Urinary bladder (tissue), 4 donors: ENCODE measurements around the gene SLC35F4. TPM values are rescaled to one million over a fixed set of nuclear protein-coding genes. Genes with fewer than 3 reads are reported as not detected.
"Not testable (repeated sequence)": the region's sequence is repeated elsewhere in the genome, so short reads cannot be mapped to it uniquely, and the experiment has no call there.

Source experiments
- DNase-seq: peaks from one replicate; pipeline ENCODE4 v3.0.0-alpha.2; 2015; ENCODE audit errors: extremely low spot score
- H3K27ac ChIP-seq: one replicate; pipeline ENCODE4 v1.5.1; 2013; ENCODE audit warnings: low read depth, mild to moderate bottlenecking, moderate library complexity
- H3K36me3 ChIP-seq: one replicate; pipeline ENCODE4 v1.6.1; 2013; ENCODE audit warnings: mild to moderate bottlenecking, moderate library complexity; ENCODE audit not compliant: insufficient read depth
- H3K4me1 ChIP-seq: one replicate; pipeline ENCODE4 v1.6.1; 2013; ENCODE audit warnings: mild to moderate bottlenecking, moderate library complexity; ENCODE audit not compliant: insufficient read depth
- H3K4me3 ChIP-seq: one replicate; pipeline ENCODE4 v1.5.1; 2013; ENCODE audit warnings: low read depth, low read length
- WGBS: extraction: QIAGEN DNeasy Blood & Tissue Kit; methylation state at CpG from one replicate; pipeline ENCODE4 v1.1.7; 2013; 5-methylcytosine and 5-hydroxymethylcytosine counted together
- polyA plus RNA-seq: library from polyadenylated mRNA; stranded (reverse); fragments of 200-250 nt; gene quantifications from one replicate; pipeline ENCODE4 v1.2.3, GENCODE V29; 2013
- total RNA-seq: library from RNA; depleted of rRNA; stranded (reverse); fragments of >200 nt; gene quantifications from one replicate; pipeline ENCODE4 v1.2.3, GENCODE V29; 2014
- donor health status: healthy with polysubstance abuse.
- donor health status: healthy.

Gene SLC35F4
- total and polyA plus RNA-seq, 2 donors: 0.11 to 0.90 TPM

DNA sequence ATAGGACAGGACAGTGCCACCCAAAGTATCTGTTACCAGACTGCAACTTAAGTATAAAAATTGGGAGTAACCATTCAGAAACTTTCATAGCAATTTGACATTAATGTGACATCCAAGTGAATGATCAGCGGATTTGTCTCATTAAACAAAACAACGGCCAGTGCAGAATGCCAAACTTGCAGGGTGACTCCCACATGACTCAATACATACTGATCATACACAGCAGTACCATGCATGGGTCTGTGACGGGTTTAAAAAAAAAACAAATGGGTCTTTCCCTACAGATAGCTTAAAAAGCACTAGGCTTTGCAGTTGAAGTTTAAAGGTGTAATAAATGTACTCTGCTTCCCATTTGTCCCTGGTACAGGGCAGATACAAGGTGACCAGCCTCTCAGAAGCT, 116.6 kb downstream of the SLC35F4 start:
- Histone ChIP-seq H3K27ac (peak overlapping the region; percentile 2), H3K4me3 (no peak overlapping the region), H3K4me1 (no peaks in the 10 kb centered on the region), H3K36me3 (no peaks in the 10 kb centered on the region)
- 61% methylated on average over 3 of the region's 3 CpGs for WGBS
- DNase-seq: no peak

DNA sequence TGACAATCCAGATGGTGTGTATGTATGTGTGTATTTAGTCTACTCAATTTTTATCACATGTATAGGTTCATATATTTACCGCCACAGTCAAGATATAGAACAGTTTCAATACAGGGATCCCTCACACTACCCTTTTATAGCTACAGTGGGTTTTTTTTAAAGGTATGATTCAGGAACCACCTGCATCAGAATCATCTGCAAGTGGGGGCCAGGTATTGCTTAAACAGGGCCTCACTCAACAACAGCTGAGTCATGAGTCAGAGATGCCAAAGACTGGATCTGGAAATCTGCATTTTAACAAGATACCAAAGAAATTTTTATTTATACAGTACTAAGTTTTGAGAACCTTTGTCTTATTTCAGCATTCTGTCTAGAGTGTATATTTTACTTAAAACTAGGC, 117.6 kb downstream of the SLC35F4 start:
- Histone ChIP-seq H3K4me3 (no peak overlapping the region), H3K4me1 (no peaks in the 10 kb centered on the region), H3K27ac (no peak overlapping the region), H3K36me3 (no peaks in the 10 kb centered on the region)
- no peak for DNase-seq
- WGBS: 98% methylated on average over 1 of the region's 1 CpG

DNA sequence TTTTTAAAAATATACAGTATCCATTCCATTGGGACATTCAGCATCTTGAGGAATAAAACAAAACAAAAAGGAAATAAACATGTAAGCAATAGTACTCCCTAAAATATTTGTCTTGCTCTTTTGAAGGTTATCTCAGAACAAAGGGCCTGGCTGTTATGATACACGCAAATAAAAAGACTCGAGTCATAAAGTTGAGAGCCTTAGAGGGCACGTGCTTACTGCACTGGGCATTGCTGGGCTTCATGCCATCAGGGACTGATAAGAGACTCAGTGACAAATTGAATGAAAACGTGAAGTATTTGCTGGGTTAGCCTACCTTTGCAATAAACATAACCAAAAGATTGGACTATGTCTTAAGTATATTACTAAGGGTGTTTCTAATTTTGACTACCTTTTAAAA, 118.9 kb downstream of the SLC35F4 start:
- DNase-seq: no peak
- WGBS: 46% methylated on average over 4 of the region's 4 CpGs
- no peaks in the 10 kb centered on the region for H3K4me1 ChIP-seq
- no peak overlapping the region for H3K4me3 ChIP-seq
- H3K36me3 ChIP-seq: no peaks in the 10 kb centered on the region
- no peak overlapping the region for H3K27ac ChIP-seq

DNA sequence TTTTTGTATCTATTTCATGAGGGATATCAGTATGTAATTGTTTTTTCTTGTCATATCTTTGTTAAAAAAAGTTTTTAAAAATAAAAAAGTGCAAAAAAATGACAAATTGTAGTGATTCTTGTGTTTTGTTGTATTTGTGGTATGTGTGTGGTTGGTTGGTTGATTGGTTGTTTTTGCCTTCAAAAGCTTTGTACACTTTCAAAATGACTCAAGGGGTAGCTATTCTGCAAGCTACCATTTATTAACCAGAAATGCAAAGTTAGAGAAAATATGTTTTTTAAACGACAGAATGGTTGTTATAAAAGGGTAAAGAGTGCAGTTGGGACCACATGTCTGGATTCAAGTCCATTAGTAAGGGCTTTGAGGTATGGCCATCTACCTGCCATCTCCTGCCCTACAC, 119.3 kb downstream of the SLC35F4 start:
- 72% methylated on average over 1 of the region's 1 CpG for WGBS
- no peak overlapping the region for H3K4me3 ChIP-seq
- H3K27ac ChIP-seq: no peak overlapping the region
- no peaks in the 10 kb centered on the region for H3K36me3 ChIP-seq
- no peaks in the 10 kb centered on the region for H3K4me1 ChIP-seq
- no peak for DNase-seq

DNA sequence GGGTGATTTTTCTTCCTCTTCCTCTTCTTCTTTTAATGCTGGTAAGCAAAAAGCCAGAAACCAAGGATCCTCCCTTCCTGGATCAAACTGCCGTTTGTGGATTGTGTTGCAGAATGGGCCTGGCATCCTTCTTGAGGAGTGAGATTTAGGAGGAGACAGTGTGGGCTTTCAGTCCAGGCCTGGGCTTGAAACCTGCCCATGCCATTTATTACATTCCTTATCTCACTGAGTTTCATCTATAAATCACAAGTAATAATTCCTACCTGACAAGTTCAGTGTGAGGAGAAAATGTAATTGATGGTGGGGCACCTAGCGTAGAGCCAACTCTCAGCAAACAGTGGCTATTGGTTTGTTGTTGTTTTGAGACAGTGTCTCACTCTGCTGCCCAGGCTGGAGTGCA, 126.4 kb downstream of the SLC35F4 start:
- WGBS: 58% methylated on average over 2 of the region's 2 CpGs
- Histone ChIP-seq H3K4me3 (no peak overlapping the region), H3K27ac (no peak overlapping the region), H3K36me3 (no peaks in the 10 kb centered on the region), H3K4me1 (no peaks in the 10 kb centered on the region)
- DNase-seq: no peak

DNA sequence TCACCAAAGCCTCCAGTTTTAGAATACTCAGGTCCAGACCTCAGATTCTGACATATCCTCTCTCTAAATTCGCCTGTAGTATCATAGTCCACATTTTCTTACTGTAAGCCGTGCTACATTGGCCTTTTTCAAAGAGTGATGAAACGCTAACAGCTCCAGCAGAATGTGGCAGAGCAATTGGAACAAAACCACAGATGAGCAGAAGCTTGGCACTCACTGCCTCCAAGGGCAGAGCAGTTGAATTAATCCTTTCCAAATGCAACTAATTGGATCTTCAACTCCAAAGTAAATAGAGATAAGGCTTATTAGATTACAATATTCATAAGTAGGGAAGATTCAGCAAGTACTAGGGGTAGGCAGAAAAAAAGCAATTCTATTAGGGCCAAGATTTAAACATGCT, 128.3 kb downstream of the SLC35F4 start:
- H3K4me1 ChIP-seq: no peaks in the 10 kb centered on the region
- H3K27ac ChIP-seq: no peak overlapping the region
- H3K4me3 ChIP-seq: no peak overlapping the region
- 65% methylated on average over 3 of the region's 3 CpGs for WGBS
- no peaks in the 10 kb centered on the region for H3K36me3 ChIP-seq
- DNase-seq: no peak

DNA sequence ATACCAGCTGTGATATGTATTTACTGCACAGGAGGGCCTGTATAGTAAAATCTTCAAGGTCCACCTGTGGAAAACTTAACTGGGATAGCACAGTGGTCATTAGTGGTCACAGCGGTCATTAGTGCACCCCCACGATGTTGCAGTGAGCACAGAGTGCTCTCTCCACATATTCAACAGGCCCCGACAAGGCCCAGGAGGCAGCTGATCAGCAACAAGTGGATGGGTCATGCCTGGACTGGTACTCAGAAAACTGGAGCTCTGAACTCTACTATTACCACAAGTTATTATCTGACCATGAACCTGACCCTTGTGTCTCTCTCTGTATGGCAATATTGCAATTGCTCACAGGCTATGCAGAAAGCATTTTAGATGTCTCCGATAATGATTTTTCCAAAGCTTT, 129.5 kb downstream of the SLC35F4 start:
- H3K27ac ChIP-seq: no peak overlapping the region
- H3K4me3 ChIP-seq: no peak overlapping the region
- DNase-seq: no peak
- H3K4me1 ChIP-seq: no peaks in the 10 kb centered on the region
- 82% methylated on average over 4 of the region's 4 CpGs for WGBS
- H3K36me3 ChIP-seq: no peaks in the 10 kb centered on the region

DNA sequence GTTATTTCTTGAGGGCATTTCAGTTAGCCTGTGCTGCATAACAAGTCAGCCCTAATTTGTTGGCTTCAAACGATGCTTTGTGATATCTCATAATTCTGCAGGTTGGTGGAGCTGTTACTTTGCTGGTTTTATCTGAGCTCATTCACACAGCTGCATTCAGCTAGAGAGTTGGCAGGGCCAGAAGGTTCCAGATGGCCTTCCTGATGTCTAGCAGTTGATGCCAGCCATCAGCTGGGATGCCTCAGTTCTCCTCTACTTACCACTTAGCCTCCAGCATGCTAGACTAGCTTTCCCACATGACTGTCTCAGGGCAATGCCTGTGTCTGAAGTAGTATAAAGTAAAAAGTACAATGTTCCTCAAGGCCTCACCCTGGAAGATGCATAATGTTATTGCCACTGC, 130.6 kb downstream of the SLC35F4 start:
- no peak overlapping the region for H3K4me3 ChIP-seq
- H3K36me3 ChIP-seq: no peaks in the 10 kb centered on the region
- no peak overlapping the region for H3K27ac ChIP-seq
- DNase-seq: no peak
- H3K4me1 ChIP-seq: no peaks in the 10 kb centered on the region
- WGBS: 88% methylated on average over 1 of the region's 1 CpG

DNA sequence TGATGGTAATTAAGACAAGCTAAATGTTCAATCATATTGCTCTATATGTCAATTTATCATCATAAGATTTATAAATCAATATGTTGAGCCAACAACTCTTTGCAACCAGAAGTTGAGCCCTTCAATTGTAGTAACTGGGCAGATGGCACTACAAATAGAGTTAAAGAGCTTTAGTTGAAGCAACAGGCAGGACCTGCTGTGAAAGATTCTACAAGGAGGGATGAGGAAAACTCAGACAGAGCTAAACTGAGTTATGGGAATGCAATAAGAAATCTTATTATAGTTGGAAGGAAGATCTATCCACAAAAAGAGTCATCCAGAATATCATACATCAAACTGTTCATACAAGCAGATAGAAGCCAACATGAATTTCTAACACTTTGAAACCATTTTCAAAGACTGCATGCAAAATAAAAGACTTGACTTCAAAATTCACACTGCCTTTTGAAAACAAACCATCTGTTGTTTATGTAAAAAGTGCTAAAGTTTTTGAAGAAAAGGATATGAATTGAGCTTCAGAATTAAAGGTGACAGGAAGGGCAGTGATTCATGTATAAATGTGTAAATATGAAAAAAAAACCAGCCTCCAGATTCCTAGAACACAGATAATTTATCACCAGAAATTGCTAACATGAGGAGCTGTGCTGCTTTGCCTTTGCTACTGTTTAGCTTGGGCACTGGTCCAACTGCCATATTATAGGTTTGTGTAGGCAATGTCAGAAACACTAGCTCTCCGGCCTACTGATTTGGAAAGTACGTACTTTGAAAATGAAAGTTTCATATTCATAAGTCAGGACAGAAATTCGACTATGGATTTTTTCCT, 133.2 kb downstream of the SLC35F4 start:
- DNase-seq: peak; percentile 40
- Histone ChIP-seq H3K4me3 (no peak overlapping the region), H3K36me3 (no peaks in the 10 kb centered on the region), H3K4me1 (no peaks in the 10 kb centered on the region), H3K27ac (no peak overlapping the region)
- WGBS: 19% methylated on average over 3 of the region's 3 CpGs

DNA sequence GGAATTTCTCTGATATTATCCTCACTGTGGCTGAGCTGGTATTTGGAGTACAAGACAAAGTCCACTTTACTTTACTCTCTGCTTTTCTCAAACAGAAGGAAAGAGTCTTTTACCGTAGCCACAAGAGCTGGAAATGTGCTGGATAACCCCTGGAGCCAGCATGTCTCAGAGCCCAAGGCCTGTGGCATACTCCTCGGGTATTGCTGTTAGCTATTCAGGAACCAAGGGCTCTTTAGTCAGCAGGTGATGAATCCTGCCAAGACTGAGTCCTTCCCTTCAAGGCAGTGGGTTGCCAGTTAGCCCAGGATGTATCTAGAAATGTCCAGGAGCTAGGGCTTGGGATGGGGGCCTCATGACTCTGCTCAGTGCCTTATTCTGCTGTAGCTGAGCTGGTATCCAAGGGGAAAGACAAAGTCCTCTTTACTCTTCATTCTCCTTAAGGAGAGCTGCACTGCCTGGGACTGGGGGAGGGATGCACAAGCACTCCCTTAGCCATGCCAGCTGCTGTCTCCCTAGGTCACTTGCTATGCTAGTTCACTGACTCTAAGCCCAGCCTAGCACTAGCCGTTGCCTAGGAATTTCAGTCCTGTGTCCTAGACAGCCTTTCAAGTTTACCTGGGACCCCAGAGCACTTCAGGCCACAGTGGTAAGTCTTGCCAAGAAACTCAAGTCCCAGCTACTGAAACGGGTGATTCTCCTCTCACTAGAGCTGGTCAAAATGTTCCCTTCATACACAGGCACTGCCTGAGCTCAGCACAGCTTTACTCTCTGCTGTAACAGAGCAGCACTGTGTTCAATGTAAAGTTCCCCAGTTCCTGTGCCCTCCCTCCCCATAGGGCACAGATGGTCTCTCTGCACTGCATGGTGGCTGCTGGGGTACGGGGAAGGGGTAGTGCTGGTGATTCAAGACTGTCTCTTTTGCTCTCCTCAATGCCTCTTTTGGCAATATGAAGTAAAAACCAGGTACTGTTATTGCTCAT, 136.4 kb downstream of the SLC35F4 start:
- WGBS: 71% methylated on average over 5 of the region's 5 CpGs
- H3K27ac ChIP-seq: no peak overlapping the region
- no peaks in the 10 kb centered on the region for H3K4me1 ChIP-seq
- no peak overlapping the region for H3K4me3 ChIP-seq
- no peaks in the 10 kb centered on the region for H3K36me3 ChIP-seq
- no peak for DNase-seq

DNA sequence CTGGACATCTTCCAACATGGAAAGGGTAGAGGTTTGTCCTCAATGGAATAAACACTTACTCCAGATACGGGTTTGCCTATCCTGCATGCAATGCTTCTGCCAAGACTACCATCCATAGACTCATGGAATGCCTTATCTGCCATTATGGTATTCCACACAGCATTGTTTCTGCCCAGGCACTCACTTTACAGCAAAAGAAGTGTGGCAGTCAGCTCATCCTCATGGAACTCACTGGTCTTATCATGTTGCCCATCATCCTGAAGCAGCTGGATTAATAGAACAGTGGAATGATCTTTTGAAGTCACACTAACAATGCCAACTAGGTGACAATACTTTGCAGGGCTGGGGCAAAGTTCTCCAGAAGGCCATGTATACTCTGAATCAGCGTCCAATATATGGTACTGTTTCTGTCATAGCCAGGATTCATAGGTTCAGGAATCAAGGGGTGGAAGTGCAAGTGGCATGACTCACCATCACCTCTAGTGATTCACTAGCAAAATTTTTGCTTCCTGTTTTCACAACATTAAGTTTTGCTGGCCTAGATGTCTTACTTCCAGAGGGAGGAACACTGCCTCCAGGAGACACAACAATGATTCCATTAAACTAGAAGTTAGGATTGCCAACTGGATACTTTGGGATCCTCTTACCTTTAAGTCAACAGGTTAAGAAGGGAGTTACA, 140.4 kb downstream of the SLC35F4 start:
- H3K27ac ChIP-seq: no peak overlapping the region
- DNase-seq: no peak
- no peaks in the 10 kb centered on the region for H3K36me3 ChIP-seq
- 79% methylated on average over 2 of the region's 2 CpGs for WGBS
- no peak overlapping the region for H3K4me3 ChIP-seq
- H3K4me1 ChIP-seq: no peaks in the 10 kb centered on the region

DNA sequence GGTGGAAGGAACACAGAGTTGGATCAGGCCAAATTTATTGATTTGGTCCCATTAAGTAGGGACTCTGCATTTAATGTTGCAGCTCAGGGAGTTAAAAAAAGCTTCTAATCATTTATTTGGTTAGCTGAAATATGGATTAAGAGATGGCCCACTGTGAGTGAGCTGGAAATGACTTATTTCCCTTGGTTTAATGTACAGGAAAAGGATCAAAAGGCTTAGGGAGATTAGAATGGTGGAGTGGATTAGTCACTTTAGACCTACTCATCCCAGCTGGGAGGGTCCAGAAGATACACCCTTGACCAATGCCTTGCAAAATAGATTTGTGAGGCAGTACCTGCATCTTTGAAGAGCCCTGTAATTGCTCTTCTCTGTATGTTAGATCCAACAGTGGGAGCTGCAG, 143.8 kb downstream of the SLC35F4 start:
- H3K36me3 ChIP-seq, DNase-seq: not testable (repeated sequence)

DNA sequence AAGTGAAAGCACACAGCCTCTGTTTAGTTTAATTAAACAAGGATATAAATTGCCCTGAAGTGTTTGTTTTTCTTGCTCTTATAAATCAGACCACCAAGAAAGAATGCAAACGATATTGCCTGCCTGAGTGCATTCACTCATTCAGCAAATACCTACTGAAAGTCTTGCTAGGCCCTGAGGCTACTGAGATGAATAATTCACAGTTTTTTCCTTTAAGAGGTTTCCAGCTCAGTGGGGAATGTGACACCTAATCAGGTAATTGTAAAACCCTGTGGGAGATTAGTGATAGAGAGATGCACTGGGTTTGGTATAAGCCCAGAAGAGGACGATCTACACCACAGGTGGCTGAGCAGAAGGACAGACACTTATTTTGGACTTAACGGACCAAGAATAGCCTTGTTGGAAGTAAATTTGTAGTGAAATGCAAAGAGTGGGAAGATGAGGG, 151.4 kb downstream of the SLC35F4 start:
- no peak overlapping the region for H3K4me3 ChIP-seq
- no peak for DNase-seq
- H3K36me3 ChIP-seq: no peaks in the 10 kb centered on the region
- H3K4me1 ChIP-seq: no peaks in the 10 kb centered on the region
- no peak overlapping the region for H3K27ac ChIP-seq
- 31% methylated on average over 3 of the region's 3 CpGs for WGBS

More for the DNA sequence above, 143.8 kb downstream of the SLC35F4 start:
- not testable (repeated sequence) for H3K27ac ChIP-seq, H3K4me1 ChIP-seq, H3K4me3 ChIP-seq
